Erythroblast (primary cell): ENCODE measurements around the gene TMEM94.

Source experiments
- GATA1 ChIP-seq: IDR thresholded peaks from 2 replicates; pipeline ENCODE4 v1.6.1; 2011; ENCODE audit warnings: low read depth, mild to moderate bottlenecking, control low read depth, low read length, moderate library complexity
- POLR2A ChIP-seq: IDR thresholded peaks from 2 replicates; pipeline ENCODE4 v1.6.1; 2011; ENCODE audit warnings: mild to moderate bottlenecking, low read length

GRCh38 chr17:75465039-75465438 lies 8.6 kb downstream of the TMEM94 start:
- no peak for TF ChIP-seq POLR2A
- TF ChIP-seq GATA1, result no peak
